GM18907 (cell line): ENCODE measurements around the gene KIRREL2.
"Not testable (repeated sequence)": the region's sequence is repeated elsewhere in the genome, so short reads cannot be mapped to it uniquely, and the experiment has no call there.

ENCODE experiments used
- ATAC-seq: cut with Tn5 transposase; IDR thresholded peaks from one replicate; pipeline ENCODE4 v1.9.1; 2021; ENCODE audit warnings: mild to moderate bottlenecking, moderate library complexity; ENCODE audit not compliant: unreplicated experiment

The KIRREL2 gene

GRCh38 chr19:35856546-35857149 is at the start of gene KIRREL2:
TSS of gene KIRREL2 (plus strand) at chr19:35856911. CDS start at chr19:35857120, 209 bp downstream.
- no peak for ATAC-seq

DNA sequence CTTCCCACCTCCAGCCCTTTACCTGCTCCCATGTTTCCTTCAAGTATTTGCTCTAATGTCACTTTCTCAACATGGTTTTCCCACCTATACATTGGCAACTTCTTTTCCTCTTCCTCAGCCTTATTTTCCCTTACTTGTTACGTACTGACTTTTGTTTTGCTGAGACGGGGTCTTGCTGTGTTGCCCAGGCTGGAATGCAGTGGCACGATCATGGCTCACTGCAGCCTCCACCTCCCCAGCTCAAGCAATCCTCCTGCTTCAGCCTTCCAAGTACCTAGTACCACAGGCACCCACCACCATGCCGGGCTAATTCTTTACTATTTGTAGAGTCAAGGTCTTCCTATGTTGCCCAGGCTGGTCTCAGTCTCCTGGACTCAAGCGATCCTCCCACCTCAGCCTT is 49.1 kb upstream of the KIRREL2 start:
- ATAC-seq: no peak

GRCh38 chr19:35811317-35812219 is 45.1 kb upstream of the KIRREL2 start:
- ATAC-seq: no peak

DNA sequence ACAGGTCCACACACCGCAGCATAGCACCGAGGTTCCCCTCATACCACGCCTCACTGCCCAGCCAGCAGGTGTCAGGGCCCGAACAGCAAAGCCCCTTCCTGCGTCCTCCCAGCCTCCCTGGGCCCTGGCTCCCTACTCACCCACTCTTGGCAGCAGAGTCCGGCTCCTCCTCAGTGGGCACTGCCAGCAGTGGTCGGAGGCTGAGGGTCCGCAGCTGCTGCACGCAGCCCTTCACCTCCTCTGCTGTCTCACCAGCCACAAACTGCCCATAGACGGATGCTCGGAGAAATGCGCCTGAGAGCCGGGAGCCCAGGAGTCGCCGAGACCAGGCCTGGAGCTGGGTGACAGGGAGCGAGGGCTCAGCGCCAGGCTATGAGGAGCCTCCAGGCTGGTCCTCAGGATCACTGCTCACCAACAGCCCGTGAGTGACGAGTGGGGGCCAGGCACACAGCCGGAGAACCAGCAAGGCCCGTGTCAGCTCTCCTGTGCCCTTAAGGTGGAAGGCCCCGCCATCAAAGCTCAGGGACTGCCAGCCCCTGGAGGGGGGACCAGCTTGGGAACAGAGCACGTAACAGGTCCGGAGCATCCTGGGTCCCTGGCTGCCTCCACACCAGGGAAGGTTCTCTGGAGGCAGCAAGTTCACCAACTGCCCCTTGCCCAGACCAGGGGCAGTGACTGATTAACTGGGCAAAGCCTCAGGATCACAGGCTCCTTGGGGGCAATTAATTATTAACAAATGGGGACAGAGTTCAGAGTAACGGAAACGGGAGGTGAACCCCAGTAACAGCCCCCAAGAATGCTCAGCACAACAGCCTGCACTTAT is 44.3 kb upstream of the KIRREL2 start, which contains the start of gene PRODH2:
TSS of gene PRODH2 (minus strand) at position 626 of the 823 bp plus-strand sequence. CDS start at position 586, 40 bp downstream.
- ATAC-seq: no peak

- no peak for ATAC-seq
These were observed 43.4 kb upstream of the KIRREL2 start for GRCh38 chr19:35813043-35813890.

- ATAC-seq: no peak
These were observed 40.4 kb upstream of the KIRREL2 start for GRCh38 chr19:35816262-35816661.

- ATAC-seq: no peak
These were observed 39.9 kb upstream of the KIRREL2 start for GRCh38 chr19:35816846-35817245.

GRCh38 chr19:35818445-35818844 is 38.3 kb upstream of the KIRREL2 start:
- ATAC-seq: no peak

DNA sequence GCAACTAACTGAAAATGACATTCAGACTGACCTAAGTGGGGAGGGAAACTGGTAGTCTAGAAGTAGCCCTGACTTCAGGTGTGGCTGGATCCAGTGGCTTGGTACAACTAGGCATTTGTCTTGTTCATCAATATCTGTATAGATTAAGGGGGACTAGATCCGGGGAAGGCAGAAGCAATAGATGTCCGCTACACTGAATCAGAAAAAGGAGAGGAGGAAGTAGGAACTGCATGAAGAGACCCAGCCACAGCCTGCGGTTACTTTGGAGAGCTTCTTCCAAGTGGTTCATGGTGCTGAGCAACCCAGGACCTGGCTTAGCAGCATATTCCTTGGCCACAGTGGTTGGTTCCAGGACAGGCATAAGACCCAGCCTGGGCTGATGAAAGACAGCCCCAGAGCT is 34.1 kb upstream of the KIRREL2 start:
- ATAC-seq: no peak

GRCh38 chr19:35824150-35824549 is 32.6 kb upstream of the KIRREL2 start:
- no peak for ATAC-seq

- no peak for ATAC-seq
These were observed 27.9 kb upstream of the KIRREL2 start for GRCh38 chr19:35828692-35829301.

DNA sequence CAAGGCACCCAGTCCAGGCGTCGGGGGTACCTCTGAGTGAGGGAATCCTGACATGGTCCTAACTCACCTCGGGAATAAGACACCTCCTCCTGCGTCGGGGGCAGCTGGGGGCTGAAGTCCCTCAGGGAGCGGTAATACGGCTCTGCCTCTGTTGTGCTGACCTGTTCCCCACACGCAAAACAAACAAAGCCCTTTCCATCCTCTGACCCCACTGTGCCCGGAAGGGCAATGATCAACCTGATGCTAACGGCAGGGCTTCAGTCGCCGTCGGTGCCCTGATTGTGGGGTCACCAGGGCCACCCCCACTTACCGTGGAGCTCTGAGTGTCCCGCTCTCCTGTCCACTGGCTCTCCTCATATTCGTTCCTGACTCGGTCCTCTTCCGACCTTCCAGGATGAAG is 25.7 kb upstream of the KIRREL2 start:
- no peak for ATAC-seq

DNA sequence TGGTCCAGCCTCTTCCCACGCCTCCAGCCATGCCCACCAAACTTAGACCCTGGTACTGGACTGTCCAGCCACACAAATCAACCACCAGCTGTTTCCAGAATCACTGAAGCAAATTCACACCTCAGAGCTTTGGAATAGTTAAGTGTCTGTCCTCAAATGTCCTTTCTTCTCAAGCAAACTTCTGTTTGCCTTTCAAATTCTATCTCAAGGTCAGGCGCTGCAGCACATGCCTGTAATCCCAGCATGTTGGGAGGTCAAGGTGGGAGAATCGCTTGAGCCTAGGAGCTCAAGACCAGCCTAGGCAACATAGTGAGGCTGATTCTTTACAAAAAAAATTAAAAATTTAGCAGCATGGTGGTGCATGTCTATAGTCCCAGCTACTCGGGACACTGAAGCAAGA is 24.7 kb upstream of the KIRREL2 start:
- no peak for ATAC-seq

- ATAC-seq: no peak
These were observed 22.7 kb upstream of the KIRREL2 start for GRCh38 chr19:35833972-35834371.

GRCh38 chr19:35836096-35836495 is 20.6 kb upstream of the KIRREL2 start:
- not testable (repeated sequence) for ATAC-seq

DNA sequence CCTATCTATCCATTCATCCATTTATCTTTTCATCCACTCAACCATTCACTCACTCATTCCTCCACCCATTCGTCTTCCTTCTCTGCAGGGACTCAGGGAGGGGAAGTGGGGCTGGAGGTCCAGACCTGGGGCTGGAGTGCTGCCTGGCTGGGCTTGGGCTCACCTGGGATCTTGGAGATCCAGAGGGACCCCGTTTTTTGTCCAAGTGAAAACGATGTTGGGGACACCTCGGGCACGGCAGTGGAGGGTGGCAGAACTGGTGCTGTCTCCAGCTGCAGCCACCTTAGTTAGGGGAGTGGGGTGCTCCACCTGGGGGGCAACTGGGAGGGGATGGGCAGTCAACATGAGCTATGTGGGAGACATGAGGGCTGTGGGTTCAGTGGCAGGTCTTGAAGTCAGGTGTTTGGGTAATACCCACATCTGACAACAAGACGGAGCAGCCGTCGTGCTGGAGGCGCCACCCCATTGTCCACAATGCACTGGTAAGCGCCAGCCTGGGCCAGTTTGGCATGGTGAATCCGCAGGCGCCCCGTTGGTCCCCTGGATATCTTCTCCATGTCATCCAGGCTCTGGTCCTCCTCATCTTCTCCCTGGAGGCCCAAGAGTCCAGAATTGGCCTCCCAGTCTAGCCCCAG is 14.6 kb upstream of the KIRREL2 start:
- no peak for ATAC-seq

GRCh38 chr19:35842666-35843272 is 13.9 kb upstream of the KIRREL2 start:
- no peak for ATAC-seq

DNA sequence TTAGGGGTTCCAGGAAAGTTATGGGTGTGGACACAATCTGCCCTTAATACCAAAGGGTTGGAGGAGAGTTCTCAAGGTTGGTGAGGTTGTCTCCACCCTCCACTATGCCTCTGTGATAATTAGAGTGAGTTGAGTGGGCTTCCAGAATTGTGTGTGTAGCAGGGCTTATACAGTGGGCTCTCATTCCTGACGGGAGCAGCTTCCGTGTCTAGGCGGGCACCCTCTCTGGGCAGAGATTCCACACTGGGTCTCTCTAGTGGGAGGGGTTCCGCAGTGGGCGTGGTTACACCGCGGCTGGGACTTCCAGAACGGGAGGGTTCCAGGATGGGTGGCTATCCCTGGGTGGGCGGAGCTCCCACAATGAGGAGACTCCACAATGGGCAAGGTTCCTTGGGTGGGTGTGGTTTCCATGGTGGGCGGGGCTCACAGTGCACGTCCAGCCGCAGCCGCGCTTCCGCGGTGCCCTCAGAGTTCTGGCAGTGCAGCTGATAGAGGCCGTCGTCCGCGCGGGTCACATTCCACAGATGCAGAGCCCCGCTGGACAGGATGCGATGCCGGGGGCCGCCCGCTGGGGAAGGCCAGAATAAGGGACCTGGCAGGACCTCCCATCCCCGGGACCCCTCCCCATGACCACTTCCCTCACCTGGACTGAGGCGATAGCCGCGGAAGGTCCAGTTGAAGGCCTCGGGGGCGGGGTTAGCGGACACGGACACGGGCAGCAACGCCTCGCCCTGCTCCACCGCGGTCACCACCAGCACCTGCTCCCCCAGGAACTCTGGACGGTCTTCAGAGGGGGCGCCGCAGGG is 12.8 kb upstream of the KIRREL2 start:
- ATAC-seq: no peak
